Osteocyte (in vitro differentiated cells): Measurements from ENCODE around the gene BCAR3. TPM values are rescaled to one million over a fixed set of nuclear protein-coding genes. Genes with fewer than 3 reads are reported as not detected.

Experiments used
- DNase-seq: peaks from one replicate; pipeline ENCODE4 v3.0.0; 2021; ENCODE audit warnings: mixed read lengths; ENCODE audit not compliant: unreplicated experiment; ENCODE audit errors: extremely low spot score
- H3K27ac Mint-ChIP-seq: one replicate; pipeline ENCODE4 v1.8.0; 2021; ENCODE audit warnings: mild to moderate bottlenecking, mixed read lengths; ENCODE audit not compliant: unreplicated experiment
- H3K27me3 Mint-ChIP-seq: one replicate; pipeline ENCODE4 v1.8.0; 2021; ENCODE audit warnings: mixed read lengths; ENCODE audit not compliant: unreplicated experiment
- H3K36me3 Mint-ChIP-seq: one replicate; pipeline ENCODE4 v1.8.0; 2021; ENCODE audit warnings: mixed read lengths; ENCODE audit not compliant: unreplicated experiment
- H3K4me1 Mint-ChIP-seq: one replicate; pipeline ENCODE4 v1.8.0; 2021; ENCODE audit warnings: mixed read lengths; ENCODE audit not compliant: unreplicated experiment
- H3K4me3 Mint-ChIP-seq: one replicate; pipeline ENCODE4 v1.8.0; 2021; ENCODE audit warnings: mild to moderate bottlenecking, moderate library complexity, mixed read lengths; ENCODE audit not compliant: unreplicated experiment
- H3K9me3 Mint-ChIP-seq: one replicate; pipeline ENCODE4 v1.8.0; 2021; ENCODE audit warnings: mixed read lengths; ENCODE audit not compliant: unreplicated experiment
- total RNA-seq: library from RNA; stranded (reverse); gene quantifications from 2 replicates; pipeline ENCODE4 v1.2.1, GENCODE V29; 2021
- TF ChIP-seq, protein P1 (sequence below): fragments of 200-600 bp; sonication (generic); IDR thresholded peaks from 2 replicates; pipeline ENCODE4 v1.5.0; 2021; ENCODE audit warnings: antibody characterized with exemption, mild to moderate bottlenecking, moderate library complexity

The BCAR3 gene
- total RNA-seq, 1 donor from 2014 or later, result 8.8 TPM

DNA sequence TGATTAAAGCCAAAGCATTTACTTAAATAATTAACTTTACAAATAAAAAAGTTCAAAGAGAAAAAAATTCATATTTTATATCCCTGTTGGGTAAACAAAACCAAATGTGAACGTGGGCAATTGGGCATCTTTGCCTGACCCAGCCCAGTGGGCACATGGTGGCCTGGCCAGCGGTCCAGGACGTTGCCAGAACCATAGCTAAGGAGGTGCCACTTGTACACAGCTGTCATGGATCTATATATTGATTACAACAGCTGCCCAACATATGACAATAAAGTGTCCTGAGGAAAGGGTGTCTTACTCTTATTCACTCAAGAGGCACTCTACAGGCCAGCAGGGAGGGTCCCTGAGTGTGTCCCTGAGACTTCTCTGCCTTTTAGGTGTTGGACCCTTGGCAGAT lies 78.5 kb downstream of the BCAR3 start:
- H3K4me3 Mint-ChIP-seq, result no peak overlapping the region
- no peaks in the 10 kb centered on the region for H3K9me3 Mint-ChIP-seq
- DNase-seq, result no peak
- peaks cover 3% of the 10 kb centered on the region for H3K36me3 Mint-ChIP-seq
- H3K27me3 Mint-ChIP-seq, result no peaks in the 10 kb centered on the region
- peaks cover 48% of the 10 kb centered on the region for H3K4me1 Mint-ChIP-seq
- TF ChIP-seq, protein P1, sequence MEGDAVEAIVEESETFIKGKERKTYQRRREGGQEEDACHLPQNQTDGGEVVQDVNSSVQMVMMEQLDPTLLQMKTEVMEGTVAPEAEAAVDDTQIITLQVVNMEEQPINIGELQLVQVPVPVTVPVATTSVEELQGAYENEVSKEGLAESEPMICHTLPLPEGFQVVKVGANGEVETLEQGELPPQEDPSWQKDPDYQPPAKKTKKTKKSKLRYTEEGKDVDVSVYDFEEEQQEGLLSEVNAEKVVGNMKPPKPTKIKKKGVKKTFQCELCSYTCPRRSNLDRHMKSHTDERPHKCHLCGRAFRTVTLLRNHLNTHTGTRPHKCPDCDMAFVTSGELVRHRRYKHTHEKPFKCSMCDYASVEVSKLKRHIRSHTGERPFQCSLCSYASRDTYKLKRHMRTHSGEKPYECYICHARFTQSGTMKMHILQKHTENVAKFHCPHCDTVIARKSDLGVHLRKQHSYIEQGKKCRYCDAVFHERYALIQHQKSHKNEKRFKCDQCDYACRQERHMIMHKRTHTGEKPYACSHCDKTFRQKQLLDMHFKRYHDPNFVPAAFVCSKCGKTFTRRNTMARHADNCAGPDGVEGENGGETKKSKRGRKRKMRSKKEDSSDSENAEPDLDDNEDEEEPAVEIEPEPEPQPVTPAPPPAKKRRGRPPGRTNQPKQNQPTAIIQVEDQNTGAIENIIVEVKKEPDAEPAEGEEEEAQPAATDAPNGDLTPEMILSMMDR, result no peak
- H3K27ac Mint-ChIP-seq, result no peak overlapping the region

DNA sequence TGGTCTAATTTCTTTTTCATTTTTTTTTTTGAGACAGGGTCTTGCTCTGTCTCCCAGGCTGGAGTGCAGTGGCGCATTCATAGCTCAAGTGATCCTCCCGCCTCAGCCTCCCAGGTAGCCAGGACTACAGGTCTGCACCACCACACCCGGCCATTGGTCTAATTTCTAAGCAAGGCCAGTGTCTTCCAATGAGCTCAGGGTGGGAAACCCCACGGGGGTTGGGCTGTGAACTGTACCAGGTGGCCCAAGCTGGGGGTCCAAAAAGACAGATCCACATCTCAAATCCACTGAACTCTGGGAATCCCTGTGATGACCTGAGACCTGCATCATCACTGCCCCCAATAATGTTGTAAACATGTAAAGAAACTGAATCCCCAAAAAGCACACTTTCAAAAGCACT lies 79.5 kb downstream of the BCAR3 start:
- Mint-ChIP-seq H3K27ac (no peak overlapping the region), H3K4me1 (peaks cover 42% of the 10 kb centered on the region), H3K27me3 (no peaks in the 10 kb centered on the region), H3K36me3 (peaks cover 3% of the 10 kb centered on the region), H3K4me3 (no peak overlapping the region), H3K9me3 (no peaks in the 10 kb centered on the region)
- no peak for DNase-seq
- TF ChIP-seq, protein P1, result no peak

DNA sequence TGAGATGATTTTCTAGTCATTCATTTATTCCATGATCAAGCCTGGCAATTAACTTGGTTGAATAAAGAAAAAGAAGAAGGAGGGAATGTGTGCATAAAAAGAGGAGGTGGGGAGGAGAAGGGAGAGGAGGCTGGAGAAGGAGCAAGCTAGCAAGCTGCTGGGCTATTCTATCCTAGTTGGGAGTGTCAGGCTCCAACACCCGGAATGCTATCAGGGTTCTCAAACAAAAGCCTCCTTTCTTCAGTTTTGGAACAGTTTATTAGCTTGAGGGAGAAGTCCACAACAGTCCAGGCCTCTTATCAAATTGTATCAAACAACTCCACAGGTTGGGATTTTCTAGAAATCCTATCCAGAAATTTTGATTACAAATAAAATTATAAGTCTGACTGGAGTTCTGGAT lies 80.0 kb downstream of the BCAR3 start:
- no peaks in the 10 kb centered on the region for H3K27me3 Mint-ChIP-seq
- DNase-seq, result no peak
- no peaks in the 10 kb centered on the region for H3K9me3 Mint-ChIP-seq
- TF ChIP-seq, protein P1, result no peak
- peaks cover 3% of the 10 kb centered on the region for H3K36me3 Mint-ChIP-seq
- no peak overlapping the region for H3K27ac Mint-ChIP-seq
- H3K4me1 Mint-ChIP-seq, result peaks cover 41% of the 10 kb centered on the region
- no peak overlapping the region for H3K4me3 Mint-ChIP-seq

DNA sequence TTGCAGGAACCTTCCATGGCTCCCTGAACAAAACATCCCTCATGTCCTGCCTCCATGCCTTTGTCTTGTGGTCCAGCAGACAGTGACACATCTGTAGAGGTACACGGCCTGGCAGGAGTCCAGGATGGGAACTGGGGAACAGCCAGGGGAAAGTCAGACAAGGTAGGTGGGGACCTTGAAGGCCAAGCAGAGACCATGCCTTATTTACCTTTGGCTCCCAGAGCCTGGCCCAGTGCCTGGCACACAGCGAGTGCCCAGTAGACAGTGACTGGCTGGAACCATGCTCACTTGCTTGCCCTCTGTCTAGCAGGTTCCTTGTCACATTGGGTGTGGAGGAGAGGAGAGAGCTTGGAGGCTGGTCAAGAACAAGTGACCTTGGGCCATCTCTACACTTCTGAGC lies 81.0 kb downstream of the BCAR3 start:
- no peak overlapping the region for H3K27ac Mint-ChIP-seq
- no peaks in the 10 kb centered on the region for H3K27me3 Mint-ChIP-seq
- peaks cover 42% of the 10 kb centered on the region for H3K4me1 Mint-ChIP-seq
- no peak overlapping the region for H3K4me3 Mint-ChIP-seq
- peaks cover 3% of the 10 kb centered on the region for H3K36me3 Mint-ChIP-seq
- TF ChIP-seq, protein P1, result no peak
- DNase-seq, result no peak
- no peaks in the 10 kb centered on the region for H3K9me3 Mint-ChIP-seq

DNA sequence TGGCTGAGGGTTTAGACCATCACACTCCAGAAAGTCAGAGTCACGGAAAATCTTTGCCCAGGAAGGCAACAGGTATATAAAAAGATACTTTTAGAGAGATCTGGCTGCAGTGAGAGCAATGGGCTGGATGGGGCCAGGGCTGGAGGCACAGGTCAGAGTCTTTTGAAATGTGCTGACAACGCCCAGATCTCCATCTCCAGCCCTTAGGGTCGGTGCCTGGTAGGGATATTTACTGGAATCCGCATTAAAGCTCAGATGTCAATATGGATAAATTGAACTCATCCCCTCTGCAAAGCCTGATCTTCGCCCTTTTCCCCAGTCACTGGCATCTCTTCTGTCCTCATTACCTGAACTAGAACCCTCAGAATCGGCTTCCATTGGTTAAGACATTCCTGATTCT lies 82.2 kb downstream of the BCAR3 start:
- Mint-ChIP-seq H3K27ac (no peak overlapping the region), H3K27me3 (no peaks in the 10 kb centered on the region), H3K36me3 (peaks cover 8% of the 10 kb centered on the region), H3K9me3 (no peaks in the 10 kb centered on the region), H3K4me1 (peaks cover 39% of the 10 kb centered on the region), H3K4me3 (no peak overlapping the region)
- no peak for DNase-seq
- TF ChIP-seq, protein P1, result no peak
